ENCODE data around the gene LZIC. TPM values are rescaled to one million over a fixed set of nuclear protein-coding genes. Genes with fewer than 3 reads are reported as not detected.
A peak's percentile ranks its signal among the peaks of the same experiment; 100 is the strongest.

LZIC gene
- total and polyA plus RNA-seq, 2 of the 8 experiments (the other 6 are each of a cell fraction or from before 2014, with no cell fraction given): 4.8 to 20.3 TPM

DNA sequence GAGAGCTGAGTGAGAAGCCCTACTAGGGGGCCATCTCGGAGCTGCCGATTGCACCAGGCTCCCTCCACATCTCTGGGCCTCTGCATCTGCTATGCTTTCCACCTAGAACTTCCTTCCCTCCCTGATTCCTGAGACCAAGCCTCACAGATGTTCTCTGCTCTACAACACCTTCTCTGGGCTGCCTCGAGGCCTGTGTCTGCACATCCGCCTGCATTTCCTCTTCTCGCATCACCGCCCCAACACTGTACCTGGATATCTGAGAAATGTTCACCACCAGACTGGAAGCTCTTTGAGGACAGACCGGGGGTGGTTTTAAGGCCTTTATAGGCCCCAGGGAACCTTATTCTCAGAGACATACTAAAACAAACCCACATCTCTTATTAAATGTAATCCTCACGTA, 53.8 kb downstream of the LZIC start:
- Histone ChIP-seq H3K23ac (ENCODE audit: insufficient read length) (no peak overlapping the region), H3K79me2 (ENCODE audit: control insufficient read depth in 1 of 2, insufficient read depth in 2 of 2, low read length in 2 of 2) (peaks cover 0 to 3% of the 10 kb centered on the region in 2 experiments; a peak in 1 of 4 replicates), H3K23me2 (ENCODE audit: low read depth, low read length) (no peaks in the 10 kb centered on the region), H2BK20ac (ENCODE audit: low read length) (no peak overlapping the region), H3K18ac (ENCODE audit: extremely low read depth, low read length) (no peak overlapping the region), H2BK5ac (ENCODE audit: low read depth, low read length) (peak overlapping the region; percentile 67; the same call in 1 of the 2 replicates), H3K79me1 (ENCODE audit: low read depth, low read length) (peaks cover 5% of the 10 kb centered on the region), H2AFZ (ENCODE audit: low read length) (no peak overlapping the region), H3K27me3 (replicated peaks in 1 of 4; ENCODE audit: control insufficient read depth in 3 of 4, extremely low read depth in 1 of 4, insufficient read depth in 3 of 4, low read length in 3 of 4) (no peaks in the 10 kb centered on the region), H3K4me2 (ENCODE audit: insufficient read depth in 1 of 2, low read depth in 2 of 2, low read length in 2 of 2) (no peak overlapping the region), H4K91ac (replicated peaks; ENCODE audit: insufficient read length, low read length) (peak overlapping the region; percentile 18), H3K4ac (replicated peaks; ENCODE audit: insufficient read length, low read depth, low read length) (peak overlapping the region; percentile 27), H4K8ac (ENCODE audit: extremely low read depth, insufficient read depth, low read length) (no peak overlapping the region; the same call in 1 of the 2 replicates), H3K9me3 (ENCODE audit: insufficient read depth in 2 of 2, low read depth in 1 of 2, low read length in 1 of 2) (no peaks in the 10 kb centered on the region), H2BK12ac (ENCODE audit: low read depth, low read length) (no peak overlapping the region), H3K9ac (replicated peaks in 1 of 4; ENCODE audit: extremely low read depth in 1 of 4, low read depth in 3 of 4, low read length in 3 of 4) (no peak overlapping the region), H2AK5ac (ENCODE audit: low read depth, low read length) (no peak overlapping the region), H4K20me1 (replicated peaks in 1 of 2; ENCODE audit: control insufficient read depth in 1 of 2, insufficient read depth in 2 of 2, low read length in 2 of 2) (peaks cover 0 to 2% of the 10 kb centered on the region in 2 experiments), H3K4me1 (replicated peaks in 1 of 4; ENCODE audit: control insufficient read depth in 3 of 4, insufficient read depth in 4 of 4, low read length in 3 of 4) (peaks cover 5 to 18% (median 14%) of the 10 kb centered on the region in 4 experiments), H2BK120ac (replicated peaks; ENCODE audit: low read depth, low read length) (no peak overlapping the region), H3K14ac (ENCODE audit: insufficient read length) (no peak overlapping the region), H3K36me3 (ENCODE audit: control insufficient read depth in 2 of 4, insufficient read depth in 4 of 4, low read length in 3 of 4) (no peaks in the 10 kb centered on the region), H3K56ac (replicated peaks; ENCODE audit: insufficient read length, low read depth, low read length) (no peak overlapping the region), H4K5ac (ENCODE audit: insufficient read length, low read depth, low read length) (no peak overlapping the region), H3K27ac (ENCODE audit: low read depth, low read length) (no peak overlapping the region), H2BK15ac (ENCODE audit: low read length) (no peak overlapping the region), H3K4me3 (ENCODE audit: extremely low read depth in 1 of 4, insufficient read depth in 2 of 4, low read depth in 3 of 4, low read length in 4 of 4) (no peak overlapping the region)
- TF ChIP-seq GTF2F1 (IDR thresholded peaks at IDR 0.05; ENCODE audit: borderline replicate concordance, low read depth, low read length): no peak
- TF ChIP-seq HDAC2 (IDR thresholded peaks at IDR 0.05; ENCODE audit: borderline replicate concordance in 1 of 2, low read depth in 2 of 2, low read length in 2 of 2): no peak
- no peak for TF ChIP-seq SP1 (IDR thresholded peaks at IDR 0.05; ENCODE audit: low read depth, low read length)
- TF ChIP-seq CTBP2 (IDR thresholded peaks at IDR 0.05; ENCODE audit: borderline replicate concordance, insufficient read depth, insufficient read length, low read length): no peak
- no peak for TF ChIP-seq SIN3A (conservative IDR thresholded peaks at IDR 0.05 in 1 of 2, IDR thresholded peaks at IDR 0.05 in 1 of 2; ENCODE audit: low read depth in 1 of 2, low read length in 2 of 2)
- no peak for TF ChIP-seq BCL11A (IDR thresholded peaks at IDR 0.05; ENCODE audit: low read depth in 2 of 2, low read length in 2 of 2)
- DNase-seq (ENCODE audit: low read depth in 1 of 2, low spot score in 2 of 2): no peak
- ChIA-PET POLR2A (ENCODE audit: partially characterized antibody) (interaction anchor here (1.3 to 5.3 kb wide), 3 partner anchors 12 to 17 kb away, joined by 3 to 19 read pairs (median 4); no protein-coding TSS in a partner anchor), CTCF (ENCODE audit: partially characterized antibody) (interaction anchor here (0.6 to 4.3 kb wide), 11 partner anchors 12 to 266 kb away, joined by 3 to 29 read pairs (median 5); partner anchors contain the start of gene NMNAT1)
- WGBS, 2 experiments (ENCODE audit: extremely low coverage in 1 of 2, insufficient coverage in 1 of 2, insufficient read length in 1 of 2, insufficient replicate concordance in 2 of 2, low coverage in 1 of 2, low lambda C conversion rate in 2 of 2, missing lambda C conversion rate in 1 of 2): 92% methylated on average over 8 of the region's 8 CpGs; no CpG with 5 or more reads in 1 of the 2 experiments
- FAIRE-seq: no peak
